Epidermal melanocyte (primary cell): ENCODE measurements around the gene KLHDC7B.

Experiments used
- DNase-seq: peaks from one replicate; pipeline ENCODE4 v3.0.0; 2011; ENCODE audit warnings: low spot score; ENCODE audit not compliant: insufficient read length

The KLHDC7B gene

DNA sequence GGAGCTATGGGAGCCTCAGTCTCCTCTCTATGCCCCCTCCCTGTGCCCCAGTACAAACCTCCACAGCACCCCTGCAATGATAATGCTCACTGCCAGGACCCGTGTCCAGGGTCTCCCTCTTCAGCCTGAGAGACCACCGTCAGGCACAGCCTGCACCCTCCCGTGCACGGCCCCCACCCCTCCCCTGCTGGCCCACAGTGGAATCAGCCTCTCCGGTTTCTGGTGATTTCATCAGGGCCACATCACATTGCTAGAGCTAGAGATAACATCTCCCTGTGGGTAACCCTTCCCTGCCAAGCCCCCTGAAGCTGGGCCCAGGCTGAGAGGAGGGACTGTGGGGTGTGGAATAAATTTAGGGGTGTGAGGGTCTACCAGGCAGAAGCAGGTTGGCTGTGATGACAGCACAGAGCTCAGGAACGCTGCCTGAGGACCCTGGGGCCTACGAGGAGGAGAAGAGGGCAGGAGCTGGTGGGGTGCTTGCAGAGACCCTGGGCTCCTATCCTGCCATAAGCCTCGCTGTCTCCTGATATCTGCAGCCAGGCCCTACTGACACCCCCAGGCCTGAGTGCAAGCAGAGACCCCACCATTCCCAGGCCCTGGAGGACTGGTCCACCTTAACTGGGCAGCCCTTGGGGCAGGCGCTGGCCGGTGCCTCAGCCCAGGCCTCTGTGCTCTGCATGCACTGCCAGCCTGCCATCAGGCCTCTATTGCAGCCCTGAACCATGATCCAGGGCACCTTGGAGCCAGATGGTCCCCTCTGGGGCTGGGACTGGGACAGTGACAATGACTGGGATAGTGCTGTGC, at the start of gene KLHDC7B:
KLHDC7B (plus strand) TSS at position 378 of the 804 bp plus-strand sequence; CDS start at position 723, 345 bp downstream.
- peak; percentile 18 for DNase-seq

DNA sequence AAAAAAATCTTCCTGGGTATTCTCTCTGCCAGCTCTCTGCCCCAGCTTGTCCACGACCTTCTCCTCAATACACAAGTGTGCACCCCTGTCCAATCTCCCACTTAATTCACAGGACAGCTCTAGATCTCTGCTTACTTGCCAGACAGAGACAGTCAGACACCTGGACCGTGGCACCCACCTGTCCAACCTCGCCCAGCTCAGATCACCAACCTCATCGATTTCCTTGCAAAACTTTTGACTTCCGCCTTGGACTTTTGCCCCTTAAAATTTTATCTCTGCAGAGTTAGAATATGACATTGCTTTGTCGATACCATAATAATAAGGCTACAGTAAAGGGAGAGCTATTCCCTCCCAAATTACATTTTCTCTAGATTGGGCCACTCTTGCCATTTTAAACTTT, 48.6 kb upstream of the KLHDC7B start:
- no peak for DNase-seq

DNA sequence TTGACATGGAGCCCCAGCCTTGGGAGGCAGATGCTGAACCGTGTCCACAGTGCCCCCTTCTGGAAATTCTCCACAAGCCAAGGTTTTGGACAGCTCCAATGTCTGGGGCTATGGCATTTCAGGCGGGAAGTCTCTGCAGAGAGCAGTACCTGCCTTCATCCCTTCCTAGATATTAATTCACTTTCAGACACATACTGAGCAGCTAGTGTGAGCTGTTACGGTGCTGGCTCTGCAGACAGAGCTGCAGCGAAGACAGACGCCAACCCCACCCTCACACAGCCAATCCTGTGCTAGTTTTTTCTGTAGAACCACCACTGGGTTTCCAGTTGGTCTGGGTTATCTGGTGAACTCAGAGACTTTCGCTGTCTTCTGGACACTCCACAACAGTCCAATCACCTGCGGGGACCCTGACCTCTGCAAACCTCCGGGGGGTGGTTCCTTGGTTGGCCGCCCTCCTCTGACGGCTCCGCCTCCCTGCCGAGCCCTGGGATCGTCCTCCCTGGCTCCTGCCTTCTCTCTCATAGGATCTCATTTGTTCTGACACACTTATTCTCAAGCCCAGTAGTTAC, 47.3 kb upstream of the KLHDC7B start:
- DNase-seq, result peak; percentile 73

GRCh38 chr22:50500452-50500851, 45.2 kb upstream of the KLHDC7B start:
- DNase-seq, result no peak

DNA sequence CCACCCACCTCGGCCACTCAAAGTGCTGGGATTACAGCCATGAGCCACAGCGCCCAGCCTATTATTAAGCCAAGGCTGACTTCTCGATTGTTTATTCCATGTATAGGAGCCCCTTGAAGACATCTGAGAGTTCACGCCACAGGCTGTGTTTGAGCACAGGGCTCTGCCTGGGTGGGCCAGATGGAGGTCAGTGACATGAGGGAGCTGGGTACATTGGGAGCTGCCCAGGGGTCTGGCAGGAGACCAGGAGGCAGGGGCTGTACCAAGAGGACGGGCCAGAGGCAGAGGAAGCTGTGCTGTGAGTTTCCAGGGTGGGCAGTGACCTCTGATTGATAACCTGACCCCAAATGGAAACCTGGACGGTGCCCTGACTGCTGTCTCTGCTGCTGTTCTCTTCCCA, 43.6 kb upstream of the KLHDC7B start:
- DNase-seq, result no peak

DNA sequence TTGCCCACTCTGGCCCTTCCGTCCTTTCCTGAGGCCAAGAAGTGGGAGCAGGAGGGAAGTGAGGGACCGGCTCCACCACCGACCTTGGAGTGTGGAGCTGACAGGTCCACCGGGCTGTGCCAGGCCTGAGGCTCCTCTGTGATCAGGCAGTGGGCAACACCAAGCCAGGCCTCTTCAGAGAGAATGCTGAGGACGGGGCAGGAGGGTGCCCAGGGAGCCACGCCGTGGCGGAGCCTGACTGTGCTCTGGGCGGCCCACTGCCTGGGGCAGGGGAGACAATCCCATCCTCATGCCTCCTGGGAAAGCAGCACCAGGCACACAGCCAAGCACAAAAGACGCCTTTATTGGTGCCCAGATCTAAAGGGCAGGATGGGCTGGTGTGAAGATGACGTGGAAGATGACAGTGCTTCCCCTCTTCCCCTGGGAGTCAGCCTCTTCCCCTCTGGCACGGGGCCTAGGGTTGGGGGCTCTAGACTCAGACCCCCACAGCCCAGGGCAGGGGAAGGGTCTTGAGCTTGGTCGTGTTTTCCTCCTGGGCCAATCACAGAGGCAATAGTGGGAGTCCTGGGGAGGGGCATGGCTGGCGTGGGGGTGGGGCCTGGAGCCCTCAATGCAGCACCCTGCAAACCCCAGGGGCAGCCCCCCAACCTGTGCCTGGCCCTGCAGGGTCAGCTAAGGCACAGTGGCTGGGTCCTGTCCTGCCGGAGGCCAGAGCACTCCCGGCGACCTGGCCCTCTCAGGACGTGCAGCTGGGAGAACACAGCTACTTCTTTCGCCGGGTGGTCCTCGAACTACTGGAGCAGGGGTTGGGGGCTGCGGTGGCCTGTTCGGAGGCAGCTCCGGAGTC, 42.8 kb upstream of the KLHDC7B start:
- no peak for DNase-seq

GRCh38 chr22:50503475-50504145, 42.1 kb upstream of the KLHDC7B start:
- no peak for DNase-seq

- DNase-seq, result no peak
These were observed 41.1 kb upstream of the KLHDC7B start for GRCh38 chr22:50504369-50505211.

- DNase-seq, result no peak
These were observed 40.4 kb upstream of the KLHDC7B start for GRCh38 chr22:50505276-50505775.

GRCh38 chr22:50505776-50506610, 39.7 kb upstream of the KLHDC7B start:
- no peak for DNase-seq

- no peak for DNase-seq
These were observed 38.9 kb upstream of the KLHDC7B start for GRCh38 chr22:50506611-50507420.

GRCh38 chr22:50507421-50507990, 38.2 kb upstream of the KLHDC7B start, which contains the start of gene LMF2:
Gene LMF2, minus strand, starts transcription at chr22:50507702. Its CDS starts 27 bp downstream, at chr22:50507675.
- peak; percentile 94 for DNase-seq

DNA sequence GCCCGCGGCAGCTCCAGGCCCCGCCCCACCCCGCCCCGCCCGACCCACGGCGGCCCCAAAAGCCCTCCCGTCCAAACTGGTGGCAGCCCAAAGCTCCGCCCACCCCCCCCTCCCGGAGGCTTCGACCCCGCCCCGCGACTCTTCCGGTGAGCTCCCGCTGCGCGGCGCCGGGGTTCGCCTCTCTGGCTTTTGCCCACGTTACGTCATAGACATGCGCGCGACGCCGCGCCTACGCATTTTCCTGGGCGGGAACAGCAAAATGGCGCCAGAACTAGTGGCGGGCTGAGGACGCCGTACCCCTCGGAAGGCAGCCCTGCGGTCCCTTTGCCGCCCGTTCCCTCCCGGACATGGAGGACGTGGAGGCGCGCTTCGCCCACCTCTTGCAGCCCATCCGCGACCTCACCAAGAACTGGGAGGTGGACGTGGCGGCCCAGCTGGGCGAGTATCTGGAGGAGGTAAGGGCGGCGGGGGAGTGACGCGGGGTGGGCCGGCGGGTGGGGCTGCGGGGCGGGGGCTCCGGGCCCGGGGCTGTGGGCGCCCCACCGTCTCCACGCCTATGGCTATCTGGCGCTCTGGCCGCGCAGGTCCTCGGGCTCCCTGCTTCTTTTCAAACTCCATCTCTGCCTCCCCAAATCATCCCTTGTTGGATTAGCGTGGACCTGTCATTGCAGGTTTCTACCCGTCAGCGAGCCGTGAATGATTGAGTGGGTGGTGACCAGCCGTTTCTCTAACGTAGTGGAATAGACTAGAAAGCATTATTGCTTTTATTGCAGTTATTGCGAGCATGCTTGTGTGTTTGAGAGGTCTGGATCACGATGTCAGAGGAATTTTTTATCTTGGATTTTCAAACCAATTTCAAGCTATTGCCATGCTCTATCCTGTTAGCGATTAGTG, 37.5 kb upstream of the KLHDC7B start, which contains the start of gene NCAPH2:
NCAPH2 (plus strand) TSS at position 234 of the 894 bp plus-strand sequence; CDS start at position 348, 114 bp downstream.
- peak; percentile 100 for DNase-seq

DNA sequence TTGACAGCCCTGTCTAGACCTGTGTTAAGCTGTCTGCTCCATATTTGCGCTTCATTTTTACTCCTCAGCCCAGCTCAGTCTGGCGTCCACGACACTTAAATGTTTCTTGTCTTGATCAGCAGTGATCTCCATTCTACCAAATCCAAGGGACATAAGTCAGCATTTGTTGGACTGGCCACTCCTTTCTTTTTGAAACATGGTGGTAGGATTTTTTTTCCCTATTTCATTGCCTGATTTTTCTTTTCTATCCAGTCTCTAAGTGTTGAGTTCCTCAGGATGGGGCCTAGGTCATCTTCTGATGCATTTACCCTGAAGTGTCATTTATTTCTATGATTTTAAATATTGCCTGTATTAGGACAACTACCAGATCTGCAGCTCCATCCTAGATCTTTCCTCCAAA, 36.8 kb upstream of the KLHDC7B start:
- no peak for DNase-seq

DNA sequence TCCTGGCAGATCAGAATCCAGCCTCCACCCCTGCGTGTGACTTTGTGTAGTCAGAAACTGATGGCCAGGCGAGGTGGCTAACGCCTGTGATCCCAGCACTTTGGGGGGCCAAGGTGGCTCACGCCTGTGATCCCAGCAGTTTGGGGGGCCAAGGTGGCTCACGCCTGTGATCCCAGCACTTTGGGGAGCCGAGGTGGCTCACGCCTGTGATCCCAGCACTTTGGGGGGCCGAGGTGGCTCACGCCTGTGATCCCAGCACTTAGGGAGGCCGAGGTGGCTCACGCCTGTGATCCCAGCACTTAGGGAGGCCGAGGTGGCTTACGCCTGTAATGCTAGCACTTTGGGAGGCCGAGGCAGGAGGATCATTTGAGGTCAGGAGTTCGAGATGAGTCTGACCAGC, 32.5 kb upstream of the KLHDC7B start:
- DNase-seq, result no peak

DNA sequence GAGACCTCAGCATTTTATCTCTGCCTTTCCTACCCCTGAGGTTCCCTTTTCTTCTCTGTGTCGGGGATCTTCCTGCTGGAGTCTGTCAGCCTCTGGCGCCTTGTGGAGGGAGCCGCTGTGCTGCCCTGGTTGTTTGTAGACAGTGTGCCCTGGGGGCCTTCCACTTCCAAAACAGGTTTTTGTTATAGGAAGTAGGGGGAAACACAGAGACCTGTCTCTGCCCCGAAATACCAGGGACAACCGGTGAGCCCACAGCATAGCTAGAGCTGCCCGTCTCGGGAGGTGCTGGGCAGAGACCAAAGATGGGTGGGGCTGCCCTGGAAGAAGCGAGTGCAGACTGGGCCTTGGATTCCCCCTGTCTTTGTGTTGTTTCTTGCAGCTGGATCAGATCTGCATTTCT, 29.6 kb upstream of the KLHDC7B start:
- DNase-seq, result peak; percentile 4

- DNase-seq, result peak; percentile 5
These were observed 28.8 kb upstream of the KLHDC7B start for GRCh38 chr22:50516891-50517290.
